Endothelial cell (in vitro differentiated cells): Measurements from ENCODE around the gene XCR1. TPM values are rescaled to one million over a fixed set of nuclear protein-coding genes. Genes with fewer than 3 reads are reported as not detected.

Experiments used
- DNase-seq: peaks from one replicate; pipeline ENCODE4 v3.0.0; 2021; ENCODE audit warnings: low spot score
- H3K27ac Mint-ChIP-seq: one replicate; pipeline ENCODE4 v1.8.0; 2021; ENCODE audit warnings: mixed read lengths, inconsistent platforms; ENCODE audit not compliant: unreplicated experiment
- H3K27me3 Mint-ChIP-seq: one replicate; pipeline ENCODE4 v1.8.0; 2021; ENCODE audit warnings: mild to moderate bottlenecking, moderate library complexity, mixed read lengths, inconsistent platforms; ENCODE audit not compliant: unreplicated experiment
- H3K36me3 Mint-ChIP-seq: one replicate; pipeline ENCODE4 v1.8.0; 2021; ENCODE audit warnings: mild to moderate bottlenecking, low read depth, mixed read lengths, inconsistent platforms; ENCODE audit not compliant: unreplicated experiment
- H3K4me1 Mint-ChIP-seq: one replicate; pipeline ENCODE4 v1.8.0; 2021; ENCODE audit warnings: mild to moderate bottlenecking, mixed read lengths, inconsistent platforms; ENCODE audit not compliant: unreplicated experiment
- H3K4me3 Mint-ChIP-seq: one replicate; pipeline ENCODE4 v1.8.0; 2021; ENCODE audit warnings: mild to moderate bottlenecking, mixed read lengths, inconsistent platforms; ENCODE audit not compliant: unreplicated experiment
- H3K9me3 Mint-ChIP-seq: one replicate; pipeline ENCODE4 v1.8.0; 2021; ENCODE audit warnings: mixed read lengths, inconsistent platforms; ENCODE audit not compliant: unreplicated experiment
- total RNA-seq: library from RNA; stranded (reverse); fragmentation: NEBNext Ultra II Directional; extraction: Animal tissue kit (Norgen Biotek cat#: 25700); gene quantifications from one replicate; pipeline ENCODE4 v1.2.1, GENCODE V29; 2021; ENCODE audit not compliant: unreplicated experiment
- TF ChIP-seq, protein P1 (sequence below): fragments of 200-600 bp; sonication (generic); IDR thresholded peaks from one replicate; pipeline ENCODE4 v1.5.0; 2021; ENCODE audit warnings: antibody characterized with exemption; ENCODE audit not compliant: unreplicated experiment

The XCR1 gene
- total RNA-seq, 1 donor from 2014 or later, result not detected

DNA sequence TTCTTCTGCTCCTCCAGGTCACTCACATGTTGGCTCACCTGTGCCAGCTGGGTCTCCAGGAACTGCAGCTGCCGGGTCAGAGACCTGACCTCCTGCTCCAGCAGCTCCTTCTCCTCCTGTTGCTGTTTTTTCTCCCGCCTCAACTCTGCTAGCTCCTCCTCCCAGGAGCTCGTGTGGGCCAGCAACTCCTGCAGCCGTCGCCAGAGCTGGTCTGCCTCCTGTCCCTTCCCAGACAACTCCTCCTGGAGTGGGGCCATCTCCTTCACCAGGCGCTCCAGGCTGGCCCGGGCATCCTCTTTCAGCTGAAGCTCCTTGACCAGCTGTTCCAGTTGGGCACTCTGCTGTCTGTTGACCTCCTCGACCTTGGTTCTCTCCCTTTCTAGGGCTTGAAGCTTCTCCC is 59.6 kb downstream of the XCR1 start:
- TF ChIP-seq, protein P1, sequence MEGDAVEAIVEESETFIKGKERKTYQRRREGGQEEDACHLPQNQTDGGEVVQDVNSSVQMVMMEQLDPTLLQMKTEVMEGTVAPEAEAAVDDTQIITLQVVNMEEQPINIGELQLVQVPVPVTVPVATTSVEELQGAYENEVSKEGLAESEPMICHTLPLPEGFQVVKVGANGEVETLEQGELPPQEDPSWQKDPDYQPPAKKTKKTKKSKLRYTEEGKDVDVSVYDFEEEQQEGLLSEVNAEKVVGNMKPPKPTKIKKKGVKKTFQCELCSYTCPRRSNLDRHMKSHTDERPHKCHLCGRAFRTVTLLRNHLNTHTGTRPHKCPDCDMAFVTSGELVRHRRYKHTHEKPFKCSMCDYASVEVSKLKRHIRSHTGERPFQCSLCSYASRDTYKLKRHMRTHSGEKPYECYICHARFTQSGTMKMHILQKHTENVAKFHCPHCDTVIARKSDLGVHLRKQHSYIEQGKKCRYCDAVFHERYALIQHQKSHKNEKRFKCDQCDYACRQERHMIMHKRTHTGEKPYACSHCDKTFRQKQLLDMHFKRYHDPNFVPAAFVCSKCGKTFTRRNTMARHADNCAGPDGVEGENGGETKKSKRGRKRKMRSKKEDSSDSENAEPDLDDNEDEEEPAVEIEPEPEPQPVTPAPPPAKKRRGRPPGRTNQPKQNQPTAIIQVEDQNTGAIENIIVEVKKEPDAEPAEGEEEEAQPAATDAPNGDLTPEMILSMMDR, result no peak
- Mint-ChIP-seq H3K4me1 (no peaks in the 10 kb centered on the region), H3K36me3 (peaks cover 30% of the 10 kb centered on the region), H3K9me3 (no peaks in the 10 kb centered on the region), H3K4me3 (no peak overlapping the region), H3K27me3 (peaks cover 4% of the 10 kb centered on the region), H3K27ac (no peak overlapping the region)
- DNase-seq, result no peak

Other genes with a start within 250 kb of the XCR1 start
- gene SLC6A20, start 230.9 kb downstream of the XCR1 start, total RNA-seq, result 0.21 TPM
- gene LZTFL1, start 185.4 kb downstream of the XCR1 start, total RNA-seq, result 19.5 TPM
- gene CCR9, start 140.9 kb downstream of the XCR1 start, total RNA-seq, result not detected
- not detected for gene CXCR6, start 84.0 kb downstream of the XCR1 start, total RNA-seq
- 13.8 TPM for gene FYCO1, start 31.7 kb downstream of the XCR1 start, total RNA-seq
- gene CCR1, start 180.8 kb upstream of the XCR1 start, total RNA-seq, result not detected
- not detected for gene CCR3, start 215.0 kb upstream of the XCR1 start, total RNA-seq